Astrocyte of the spinal cord (primary cell): ENCODE data around the gene E2F3.

ENCODE experiments used
- DNase-seq: peaks from one replicate; pipeline ENCODE4 v3.0.0; 2011; ENCODE audit warnings: low read depth, low spot score
- H3K4me3 ChIP-seq: 2 replicates; pipeline ENCODE4 v1.5.1; 2011; ENCODE audit warnings: low read depth, mild to moderate bottlenecking, low read length, moderate library complexity
- in situ Hi-C: cut with HindIII; loops from 2 replicates; pipeline ENCODE4 v1.10.0; 2017; ENCODE audit warnings: low sequenced_read_pairs
- TF ChIP-seq, protein P1 (sequence below): IDR thresholded peaks from 2 replicates; pipeline ENCODE4 v1.5.1; 2012; ENCODE audit warnings: low read depth, mild to moderate bottlenecking, low read length, inconsistent platforms

E2F3 gene

DNA sequence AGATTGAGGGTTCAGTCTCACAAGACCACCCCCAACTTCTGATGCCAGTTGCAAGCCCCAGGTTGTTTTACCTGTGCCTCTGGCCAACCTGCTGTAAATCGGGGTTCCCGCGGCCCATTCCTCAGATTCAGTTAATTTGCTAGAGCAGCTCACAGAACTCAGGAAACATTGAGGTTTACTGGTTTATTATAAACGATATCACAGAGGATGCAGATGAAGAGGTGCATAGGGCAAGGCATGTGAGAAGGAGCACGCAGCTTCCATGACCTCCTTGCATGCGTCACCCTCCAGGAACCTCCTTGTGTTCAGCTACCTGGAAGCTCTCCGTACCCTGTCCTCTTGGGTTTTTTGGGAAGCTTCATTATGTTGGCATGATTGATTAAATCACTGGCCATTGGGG lies 66.5 kb downstream of the E2F3 start:
- TF ChIP-seq, protein P1, sequence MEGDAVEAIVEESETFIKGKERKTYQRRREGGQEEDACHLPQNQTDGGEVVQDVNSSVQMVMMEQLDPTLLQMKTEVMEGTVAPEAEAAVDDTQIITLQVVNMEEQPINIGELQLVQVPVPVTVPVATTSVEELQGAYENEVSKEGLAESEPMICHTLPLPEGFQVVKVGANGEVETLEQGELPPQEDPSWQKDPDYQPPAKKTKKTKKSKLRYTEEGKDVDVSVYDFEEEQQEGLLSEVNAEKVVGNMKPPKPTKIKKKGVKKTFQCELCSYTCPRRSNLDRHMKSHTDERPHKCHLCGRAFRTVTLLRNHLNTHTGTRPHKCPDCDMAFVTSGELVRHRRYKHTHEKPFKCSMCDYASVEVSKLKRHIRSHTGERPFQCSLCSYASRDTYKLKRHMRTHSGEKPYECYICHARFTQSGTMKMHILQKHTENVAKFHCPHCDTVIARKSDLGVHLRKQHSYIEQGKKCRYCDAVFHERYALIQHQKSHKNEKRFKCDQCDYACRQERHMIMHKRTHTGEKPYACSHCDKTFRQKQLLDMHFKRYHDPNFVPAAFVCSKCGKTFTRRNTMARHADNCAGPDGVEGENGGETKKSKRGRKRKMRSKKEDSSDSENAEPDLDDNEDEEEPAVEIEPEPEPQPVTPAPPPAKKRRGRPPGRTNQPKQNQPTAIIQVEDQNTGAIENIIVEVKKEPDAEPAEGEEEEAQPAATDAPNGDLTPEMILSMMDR = no peak
- no peak overlapping the region for H3K4me3 ChIP-seq
- DNase-seq = no peak
- in situ Hi-C loops = no loop called here

DNA sequence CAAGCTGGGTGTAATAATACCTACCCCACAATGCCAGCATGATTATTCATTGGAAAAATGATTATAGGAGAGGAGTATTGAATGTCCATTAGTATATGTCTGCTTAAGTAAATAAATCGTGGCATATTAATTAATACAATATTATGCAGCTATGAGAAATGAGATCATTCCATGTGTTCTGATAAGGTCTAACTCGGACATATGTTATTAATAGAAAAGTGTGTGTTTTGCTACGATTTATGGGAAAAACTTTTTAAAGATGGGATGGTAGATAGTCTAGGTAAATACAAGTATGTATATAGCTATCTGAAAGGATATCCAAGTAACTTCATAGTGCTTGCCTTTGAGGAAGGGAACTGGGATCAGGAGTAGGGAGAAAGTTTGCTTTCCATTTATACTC lies 71.1 kb downstream of the E2F3 start:
- in situ Hi-C loops = no loop called here
- TF ChIP-seq, protein P1 = no peak
- DNase-seq = no peak
- no peak overlapping the region for H3K4me3 ChIP-seq

DNA sequence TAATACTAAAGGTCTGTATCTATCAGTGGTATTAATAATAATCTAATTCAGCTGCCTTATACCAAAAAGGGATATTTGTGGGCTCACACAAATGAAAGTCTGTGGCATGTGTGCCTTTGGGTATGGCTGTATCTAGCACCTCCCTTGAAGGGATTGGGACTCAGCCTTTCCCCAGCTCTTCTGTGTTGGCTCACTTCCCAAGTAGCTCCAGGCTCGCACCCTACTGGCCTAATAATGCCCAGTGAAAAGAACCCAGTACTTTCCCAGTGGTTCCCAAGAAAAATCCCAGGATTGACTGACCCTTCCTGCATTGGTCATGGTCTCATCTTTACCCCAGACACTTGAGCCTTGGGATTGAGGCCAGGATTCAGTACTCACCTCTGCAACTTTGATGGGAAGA lies 71.8 kb downstream of the E2F3 start:
- TF ChIP-seq, protein P1 = no peak
- DNase-seq = no peak
- H3K4me3 ChIP-seq = no peak overlapping the region
- in situ Hi-C loops = no loop called here

DNA sequence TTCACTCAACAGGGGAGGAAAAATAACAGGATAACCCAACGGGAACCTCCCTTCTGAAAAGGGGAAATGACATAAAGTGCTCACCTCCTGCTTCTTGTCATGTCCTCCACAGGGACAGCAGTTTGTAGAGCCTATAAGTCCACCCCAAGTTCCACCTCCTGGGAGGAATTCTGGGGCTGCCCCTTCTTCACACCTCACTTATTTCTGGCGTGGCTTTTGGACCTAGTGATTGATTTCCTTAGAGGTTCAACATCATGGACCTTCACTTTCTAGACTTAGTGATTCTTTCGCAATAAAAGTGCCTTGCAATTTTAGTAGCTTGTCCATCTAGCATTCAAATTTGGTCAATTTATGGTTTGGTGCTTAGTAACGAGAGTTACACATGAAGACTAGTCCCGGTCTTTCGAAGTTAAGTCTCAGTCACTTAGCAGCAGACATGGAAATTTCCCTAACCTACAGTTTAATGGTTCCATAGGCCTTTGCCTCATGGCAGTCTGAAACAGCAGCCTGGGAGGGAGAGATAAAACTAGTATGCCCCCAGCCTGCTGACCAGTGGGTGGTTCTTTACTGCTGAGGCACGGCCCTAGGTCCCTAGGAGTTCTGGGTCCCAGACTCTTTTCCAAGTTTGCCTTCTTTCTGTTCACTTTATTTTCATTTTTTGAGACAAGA lies 73.3 kb downstream of the E2F3 start:
- TF ChIP-seq, protein P1 = no peak
- no peak overlapping the region for H3K4me3 ChIP-seq
- in situ Hi-C loops = no loop called here
- no peak for DNase-seq

DNA sequence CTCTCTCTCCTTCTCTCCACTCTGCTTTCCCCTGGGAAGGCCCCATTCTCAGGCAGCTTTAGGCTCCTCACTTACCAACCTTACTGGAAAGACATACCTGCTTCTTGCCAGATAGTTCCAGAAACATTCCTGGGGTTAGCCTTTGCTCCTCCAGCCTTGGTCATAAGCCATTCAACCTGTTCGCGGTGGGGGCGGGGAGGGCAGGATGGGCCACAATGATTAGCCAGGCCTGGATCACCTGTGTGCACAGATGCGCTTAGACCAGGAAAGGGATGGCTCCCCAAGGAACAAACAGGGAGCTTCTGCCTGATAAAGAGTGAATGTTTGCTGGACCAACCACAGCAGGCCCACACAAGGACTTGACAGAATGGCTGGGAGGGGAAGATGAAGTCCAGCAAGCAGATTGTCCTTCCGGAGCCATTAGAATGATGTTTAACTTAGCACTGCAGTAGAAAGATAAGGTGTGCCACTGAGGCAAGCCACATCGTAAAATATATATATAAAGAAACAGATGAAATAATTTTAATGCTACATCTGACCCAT lies 74.9 kb downstream of the E2F3 start:
- H3K4me3 ChIP-seq = no peak overlapping the region
- in situ Hi-C loops = no loop called here
- no peak for DNase-seq
- TF ChIP-seq, protein P1 = no peak

DNA sequence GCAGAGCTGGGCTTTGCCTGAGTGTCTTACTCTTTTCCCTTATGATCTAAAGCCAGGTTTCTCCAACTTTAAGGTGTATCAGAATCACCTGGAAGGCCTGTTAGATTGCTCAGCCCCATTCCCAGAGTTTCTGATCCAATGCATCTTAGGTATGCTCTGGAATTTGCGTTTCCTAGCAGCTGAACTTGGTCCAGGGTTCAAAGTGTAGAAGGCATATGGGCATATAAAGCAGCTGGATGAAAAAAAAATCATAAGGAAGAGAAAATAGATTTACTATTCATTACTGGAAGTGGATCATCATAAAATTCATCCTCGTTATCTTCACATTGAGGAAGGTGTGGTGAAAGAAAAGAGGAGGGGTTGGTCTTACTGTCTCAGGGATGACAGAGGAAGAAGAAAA lies 75.8 kb downstream of the E2F3 start:
- DNase-seq = no peak
- in situ Hi-C loops = no loop called here
- no peak overlapping the region for H3K4me3 ChIP-seq
- TF ChIP-seq, protein P1 = no peak

DNA sequence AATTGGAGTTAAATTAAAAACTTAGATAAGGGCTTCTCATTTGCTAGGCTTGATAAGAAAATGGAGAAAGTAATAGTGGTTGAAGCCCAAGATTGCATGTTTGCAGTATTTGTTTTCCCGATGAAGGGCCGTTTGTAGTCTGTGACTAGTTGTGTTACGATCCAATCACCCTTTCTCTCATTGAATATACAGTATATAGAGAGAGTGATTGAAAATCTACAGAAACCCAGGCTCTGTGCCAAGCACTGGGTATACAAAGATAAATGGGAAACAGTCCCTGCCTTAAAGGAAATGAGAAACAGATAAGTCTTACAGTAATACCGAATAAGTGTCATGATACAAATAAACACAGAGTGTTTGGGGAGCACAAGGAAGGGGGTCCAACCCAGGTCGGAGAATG lies 77.4 kb downstream of the E2F3 start:
- TF ChIP-seq, protein P1 = no peak
- no peak for DNase-seq
- in situ Hi-C loops = no loop called here
- H3K4me3 ChIP-seq = no peak overlapping the region
